HG02642 (cell line): Measurements from ENCODE around the gene C1orf35.

Experiments
- ATAC-seq: cut with Tn5 transposase; IDR thresholded peaks from one replicate; pipeline ENCODE4 v1.9.1; 2021; ENCODE audit warnings: mild to moderate bottlenecking; ENCODE audit not compliant: unreplicated experiment, poor library complexity

Gene C1orf35

GRCh38 chr1:228110556-228110955, 7.4 kb upstream of the C1orf35 start:
- ATAC-seq, result no peak

GRCh38 chr1:228109962-228110488, 6.9 kb upstream of the C1orf35 start:
- ATAC-seq, result peak; percentile 1

GRCh38 chr1:228109073-228109961, 6.2 kb upstream of the C1orf35 start, which contains the start of gene MRPL55:
TSS of gene MRPL55 (minus strand) at chr1:228109299. CDS start at chr1:228108260, 1,039 bp downstream.
- ATAC-seq, result peak; percentile 90

- no peak for ATAC-seq
Observed at GRCh38 chr1:228108742-228109072, 5.6 kb upstream of the C1orf35 start.

- no peak for ATAC-seq
Observed at GRCh38 chr1:228108055-228108690, 5.0 kb upstream of the C1orf35 start.

- no peak for ATAC-seq
Observed at GRCh38 chr1:228107636-228108035, 4.5 kb upstream of the C1orf35 start.

GRCh38 chr1:228106800-228107054, 3.6 kb upstream of the C1orf35 start:
- no peak for ATAC-seq

GRCh38 chr1:228105996-228106799, 3.1 kb upstream of the C1orf35 start:
- no peak for ATAC-seq

- no peak for ATAC-seq
Observed at GRCh38 chr1:228105270-228105995, 2.3 kb upstream of the C1orf35 start.

GRCh38 chr1:228104526-228105269, 1.6 kb upstream of the C1orf35 start:
- no peak for ATAC-seq

GRCh38 chr1:228101994-228102790, 933 bp downstream of the C1orf35 start:
- peak; percentile 23 for ATAC-seq

- ATAC-seq, result no peak
Observed at GRCh38 chr1:228101614-228101993, 1.5 kb downstream of the C1orf35 start.

- ATAC-seq, result no peak
Observed at GRCh38 chr1:228100822-228101613, 2.1 kb downstream of the C1orf35 start.

GRCh38 chr1:228099331-228099732, 3.8 kb downstream of the C1orf35 start:
- no peak for ATAC-seq

GRCh38 chr1:228098323-228098931, 4.7 kb downstream of the C1orf35 start:
- no peak for ATAC-seq

- no peak for ATAC-seq
Observed at GRCh38 chr1:228097333-228098081, 5.6 kb downstream of the C1orf35 start.
